SKM-1 treated with dmso at 0.1 percent for 144 hours (cell line): ENCODE results near the gene CAMK1G.

Experiments
- DNase-seq: peaks from one replicate; lab custom pipeline; 2025; ENCODE audit not compliant: unreplicated experiment; lab: John Stamatoyannopoulos, UW

CAMK1G gene

DNA sequence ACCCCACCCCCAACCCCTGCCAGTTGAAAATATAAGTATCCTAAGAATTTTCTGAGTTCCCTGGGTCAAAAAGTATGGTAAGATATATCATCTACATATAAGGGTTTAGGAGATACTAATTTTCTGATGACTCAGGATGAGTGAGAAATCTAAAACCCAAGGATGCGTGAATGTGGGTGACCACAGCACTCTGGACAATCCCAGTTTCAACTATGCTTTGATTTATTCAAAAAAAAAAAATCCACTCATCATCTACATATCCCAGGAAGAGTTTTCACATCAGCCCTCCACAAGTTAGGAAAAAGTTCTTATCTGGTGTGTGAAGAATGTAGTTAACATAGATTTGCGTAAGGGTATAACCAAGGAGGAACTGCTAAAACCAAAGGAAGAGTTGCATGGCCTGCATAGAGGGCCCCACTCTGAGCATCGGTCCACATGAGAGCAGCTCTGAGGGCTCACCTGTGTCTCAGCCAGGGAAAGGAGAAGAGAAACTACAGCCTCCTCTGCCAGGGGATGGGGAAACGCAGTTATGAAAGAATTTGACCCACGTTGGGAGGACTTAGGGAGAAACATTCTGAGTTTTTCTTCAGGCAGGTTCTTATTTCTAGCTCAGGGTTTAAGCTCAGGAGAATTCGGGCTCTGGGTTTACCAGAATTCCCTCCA is 50.0 kb downstream of the CAMK1G start:
- DNase-seq: peak; percentile 53

DNA sequence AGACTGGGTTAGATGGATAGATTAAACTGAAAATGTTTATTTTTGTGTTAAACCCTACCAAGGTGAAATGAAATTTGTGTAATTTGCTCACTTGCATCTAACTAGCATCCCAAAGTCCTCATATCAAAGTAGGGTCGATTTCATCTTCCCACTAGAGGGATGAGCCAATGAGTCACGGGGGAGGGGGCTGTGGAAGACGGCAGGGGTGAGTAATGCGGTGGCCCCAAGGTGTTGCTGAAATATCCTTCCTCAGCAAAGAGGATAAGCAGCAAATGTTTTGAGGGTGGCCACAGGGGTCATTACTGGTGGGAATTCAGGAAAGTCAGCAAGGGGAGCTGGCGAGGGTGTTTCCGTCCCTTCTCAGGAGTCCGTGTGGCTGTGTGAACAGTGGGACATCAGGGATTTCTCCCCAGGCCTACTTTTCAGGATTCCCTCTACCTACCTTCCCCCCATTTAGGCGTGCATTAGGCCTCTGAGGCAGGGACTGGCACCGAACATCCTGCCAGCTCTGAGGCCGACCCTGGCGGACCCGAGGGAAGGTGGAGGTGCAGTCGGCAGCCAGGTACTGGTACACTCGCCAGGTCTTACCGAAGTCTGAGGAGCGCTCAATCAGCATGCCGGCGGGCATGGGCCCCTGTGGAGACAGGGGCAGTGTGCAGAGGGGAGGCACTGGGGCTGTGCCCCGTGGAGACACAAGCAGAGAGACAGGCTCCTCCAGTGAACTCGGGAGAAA is 50.7 kb downstream of the CAMK1G start:
- no peak for DNase-seq

DNA sequence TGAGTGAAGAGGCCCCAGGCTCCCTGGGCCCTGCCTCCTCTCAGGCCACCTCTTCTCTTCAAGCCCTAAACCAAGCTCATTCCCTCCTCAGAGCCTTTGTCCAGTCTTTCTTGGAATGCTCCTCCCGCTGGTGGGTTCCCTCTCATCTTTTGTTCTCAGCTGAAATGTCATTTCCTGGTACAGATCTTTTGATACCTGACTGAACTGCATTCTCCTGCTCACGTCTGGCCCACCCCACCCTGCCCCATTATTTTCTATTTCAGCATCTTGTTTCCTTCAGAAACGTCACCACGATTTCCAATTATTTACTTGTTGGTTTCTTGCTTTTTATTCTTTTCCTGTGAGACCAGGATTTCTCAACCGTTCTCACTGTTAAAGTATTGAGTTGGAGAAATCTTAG is 52.3 kb downstream of the CAMK1G start:
- no peak for DNase-seq

DNA sequence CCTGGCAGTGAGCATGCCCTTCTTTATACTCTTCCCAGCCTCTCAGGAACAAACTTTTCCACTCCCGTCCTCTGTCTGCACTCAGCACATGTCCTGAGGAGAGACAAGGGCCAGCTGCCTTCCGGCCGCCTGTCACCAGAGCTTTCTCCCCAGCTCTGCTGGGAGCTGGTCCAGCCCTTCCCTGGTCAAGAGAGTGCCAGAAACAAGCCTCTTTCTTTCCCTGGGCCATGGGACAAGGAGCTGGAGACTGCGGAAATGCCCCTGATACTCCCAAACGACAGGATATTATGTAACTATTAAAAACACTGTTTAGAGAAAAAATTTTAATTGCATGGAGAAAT is 58.3 kb downstream of the CAMK1G start:
- no peak for DNase-seq

DNA sequence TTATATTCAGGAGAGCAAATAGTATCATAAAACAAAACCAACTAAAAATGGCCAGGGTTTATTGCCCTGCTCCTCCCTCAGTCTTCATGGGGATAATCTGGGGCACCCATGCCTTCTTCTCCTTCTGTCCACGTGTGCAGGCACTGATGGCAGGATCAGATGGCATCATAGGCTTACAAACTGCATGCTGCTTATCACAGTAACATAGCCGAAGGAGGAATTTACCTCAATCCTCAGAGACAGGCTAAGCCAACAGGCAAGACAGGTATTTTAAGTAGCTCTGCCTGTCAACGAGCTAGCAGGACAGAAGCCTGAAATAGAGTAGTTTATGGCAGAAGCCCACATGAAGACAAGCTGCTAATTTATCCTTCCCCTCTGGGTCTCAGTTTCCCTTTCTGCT is 59.3 kb downstream of the CAMK1G start:
- no peak for DNase-seq

DNA sequence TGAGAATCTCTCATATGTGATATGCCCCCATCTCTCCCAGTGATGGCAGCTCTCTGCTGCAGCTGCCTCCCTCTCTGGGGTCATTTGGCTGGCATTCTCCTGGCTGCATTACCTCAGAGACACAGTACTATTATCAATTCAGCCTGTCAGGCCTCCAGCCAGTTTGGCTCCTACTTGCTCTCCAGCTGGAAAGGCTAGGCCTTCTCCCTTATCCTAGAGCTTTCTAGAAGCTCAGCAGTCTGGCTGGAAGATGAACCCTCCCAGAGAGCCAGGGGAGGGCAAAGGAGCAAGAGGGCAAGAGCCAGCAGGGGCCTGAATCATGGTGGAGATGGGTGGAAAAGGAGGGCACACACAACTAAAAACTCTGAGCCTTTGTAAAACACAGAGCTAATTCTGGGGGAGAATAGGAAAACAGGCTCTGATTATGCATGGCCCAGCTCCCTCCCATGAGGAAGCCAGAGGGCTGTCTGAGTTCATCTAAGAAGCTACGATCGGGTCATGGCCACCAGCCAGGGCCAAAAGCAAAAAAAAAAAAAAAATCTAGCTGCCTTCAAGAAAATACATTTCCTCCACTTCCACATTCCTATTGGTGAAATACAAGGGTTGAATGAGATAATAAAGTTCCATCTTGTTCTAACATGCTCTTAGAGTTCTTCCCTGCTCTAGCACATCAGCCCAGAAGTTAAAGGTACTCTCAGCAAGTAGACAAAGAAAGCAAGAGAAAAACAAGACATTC is 59.9 kb downstream of the CAMK1G start:
- no peak for DNase-seq

DNA sequence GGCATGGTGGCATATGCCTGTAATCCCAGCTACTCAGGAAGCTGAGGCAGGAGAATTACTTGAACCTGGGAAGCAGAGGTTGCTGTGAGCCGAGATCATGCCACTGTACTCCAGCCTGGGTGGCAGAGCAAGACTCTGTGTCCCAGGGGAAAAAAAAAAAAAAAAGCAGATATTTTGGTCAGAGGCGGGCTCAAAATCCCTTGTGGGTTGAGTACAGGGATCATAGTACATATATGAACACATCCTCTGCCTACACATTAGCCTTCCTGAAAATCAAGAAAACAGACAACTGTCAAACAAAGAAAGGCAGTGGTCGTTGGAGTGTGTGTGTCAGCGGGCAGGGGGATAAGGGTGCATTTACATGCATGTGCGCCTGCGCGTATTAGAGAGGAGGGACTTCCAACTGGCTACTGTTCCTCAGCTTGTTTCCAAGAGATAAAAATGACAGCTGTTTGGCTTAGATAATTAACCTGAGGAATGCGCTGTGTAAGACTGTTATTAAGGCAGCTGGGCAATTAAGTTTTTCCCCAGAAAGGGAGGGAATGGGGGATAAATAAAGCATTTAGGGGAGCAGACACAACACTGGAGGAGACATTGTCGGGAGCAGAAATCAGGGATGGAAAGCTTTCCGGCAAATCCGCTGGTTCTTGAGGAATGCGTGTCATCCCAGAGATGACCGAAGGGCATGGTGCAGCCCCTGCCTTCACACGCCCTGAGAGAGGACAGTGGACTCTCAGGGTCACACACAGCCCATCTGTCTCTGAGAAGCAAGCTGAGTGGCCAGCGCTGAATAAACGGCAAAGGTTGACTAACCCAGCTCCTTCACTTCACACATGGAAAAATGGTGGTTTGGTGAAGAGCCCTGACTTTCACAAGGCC is 62.3 kb downstream of the CAMK1G start:
- DNase-seq: no peak

DNA sequence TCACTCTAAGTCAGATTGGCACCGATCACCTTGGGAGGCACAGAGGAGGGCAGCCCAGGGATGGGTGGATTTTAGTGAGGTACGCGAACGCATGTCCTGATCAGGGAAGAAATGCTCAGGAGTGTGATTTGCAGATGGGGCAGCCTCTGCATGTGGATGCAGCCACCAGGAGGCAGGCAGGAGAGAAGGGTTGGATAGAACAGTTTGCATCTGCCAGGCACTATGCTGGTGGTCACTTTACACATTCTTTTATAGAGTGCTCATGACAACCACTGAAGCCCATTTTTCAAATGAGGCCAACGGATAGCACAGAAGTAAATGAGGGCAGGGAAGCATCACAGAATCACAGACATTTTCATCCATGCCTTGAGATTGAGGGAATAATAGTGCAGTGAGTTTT is 63.0 kb downstream of the CAMK1G start:
- no peak for DNase-seq

DNA sequence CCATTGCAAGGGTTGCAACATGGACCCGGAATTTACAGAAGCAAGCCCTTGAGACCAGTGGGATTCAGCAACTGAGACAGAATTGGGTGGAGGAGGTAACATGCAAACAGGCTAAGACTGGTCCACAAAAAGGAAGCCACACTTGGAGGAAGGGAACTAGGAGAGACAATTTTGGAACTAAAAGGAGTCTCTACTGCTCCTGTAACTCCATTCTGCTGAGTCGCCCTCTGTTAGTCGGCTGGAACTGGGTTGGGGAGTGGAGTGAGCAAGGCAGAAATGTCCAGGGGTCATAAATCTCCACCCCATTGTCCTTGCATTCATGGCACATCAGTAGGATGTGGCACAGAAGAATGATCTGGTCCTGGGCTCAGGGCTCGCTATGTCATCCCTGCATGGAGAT is 63.6 kb downstream of the CAMK1G start:
- DNase-seq: no peak

DNA sequence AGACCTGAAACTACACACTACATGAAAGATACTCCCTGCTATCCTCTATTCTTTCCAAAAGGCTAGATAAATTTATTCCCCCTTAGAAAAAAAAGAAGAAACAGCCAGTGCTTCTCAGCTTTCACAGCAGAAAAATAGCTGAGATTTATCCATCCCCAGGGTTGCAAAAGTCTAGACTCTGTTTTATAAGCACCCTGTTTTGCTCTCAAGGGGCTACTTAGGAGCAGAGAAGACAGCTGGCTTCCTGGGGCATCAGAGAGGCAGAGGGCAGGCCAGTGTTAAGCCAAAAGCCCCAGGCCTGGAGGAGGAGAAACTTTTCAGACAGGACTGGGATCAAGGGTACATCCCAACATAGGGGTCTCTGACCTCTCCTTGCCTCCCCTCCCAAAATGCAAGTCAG is 64.8 kb downstream of the CAMK1G start:
- DNase-seq: no peak

DNA sequence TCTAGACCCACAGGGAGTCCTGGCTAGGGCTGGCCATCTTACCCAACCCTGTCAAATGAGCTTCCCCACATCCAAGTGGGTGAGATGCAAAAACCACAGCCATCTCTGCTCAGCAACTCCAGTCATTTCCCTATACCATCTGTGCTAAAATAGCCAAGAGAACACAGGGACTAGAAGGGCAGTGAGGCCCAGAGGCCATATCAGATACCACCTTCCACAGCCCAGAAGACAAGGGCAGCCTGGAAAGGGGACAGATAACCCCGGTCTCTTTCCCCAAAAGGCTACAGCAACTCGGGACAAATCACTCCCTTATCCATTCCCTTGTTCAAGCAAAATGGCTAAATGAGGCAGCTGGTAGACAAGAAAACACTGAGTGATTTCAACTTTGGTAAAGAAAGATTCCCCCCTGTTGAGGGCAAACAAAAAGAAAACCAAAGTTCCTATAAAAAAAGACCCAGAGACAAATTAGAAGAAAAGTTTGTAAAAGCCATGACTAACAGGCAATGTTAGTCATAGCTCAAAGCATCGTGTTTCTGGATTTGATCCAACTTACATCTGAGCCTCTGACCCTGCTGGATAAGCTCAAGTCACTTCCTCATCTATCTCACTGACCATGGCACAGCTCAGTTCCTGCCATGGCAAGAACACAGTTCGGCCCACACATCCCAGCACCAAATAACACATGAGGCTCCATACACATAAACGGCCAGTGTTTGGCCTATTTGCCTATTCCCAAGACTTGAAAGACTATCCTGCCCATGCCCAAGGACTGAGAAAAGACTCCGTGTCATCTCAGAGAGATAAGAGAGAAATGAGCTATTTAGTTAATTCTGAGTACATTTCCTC is 65.6 kb downstream of the CAMK1G start:
- peak; percentile 42 for DNase-seq

DNA sequence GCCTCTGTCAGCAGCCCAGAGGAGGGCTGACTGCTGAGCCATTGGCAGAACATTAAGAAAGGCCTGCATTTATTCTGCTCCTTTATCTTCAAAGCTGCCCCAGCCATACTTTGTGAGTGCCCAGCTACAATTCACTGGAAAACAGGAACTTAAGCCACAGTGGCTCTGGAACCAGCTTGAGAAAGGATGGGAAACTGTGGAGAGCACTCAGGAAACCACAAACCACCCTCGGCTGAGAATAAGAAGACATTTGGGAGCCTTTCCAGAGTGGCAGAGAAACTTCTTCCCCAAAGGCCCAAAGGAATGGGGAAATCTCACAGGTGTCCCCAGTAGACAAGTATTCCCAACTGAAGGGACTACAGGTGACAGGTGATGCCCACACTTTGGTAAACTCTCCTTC is 66.9 kb downstream of the CAMK1G start:
- DNase-seq: peak; percentile 81

DNA sequence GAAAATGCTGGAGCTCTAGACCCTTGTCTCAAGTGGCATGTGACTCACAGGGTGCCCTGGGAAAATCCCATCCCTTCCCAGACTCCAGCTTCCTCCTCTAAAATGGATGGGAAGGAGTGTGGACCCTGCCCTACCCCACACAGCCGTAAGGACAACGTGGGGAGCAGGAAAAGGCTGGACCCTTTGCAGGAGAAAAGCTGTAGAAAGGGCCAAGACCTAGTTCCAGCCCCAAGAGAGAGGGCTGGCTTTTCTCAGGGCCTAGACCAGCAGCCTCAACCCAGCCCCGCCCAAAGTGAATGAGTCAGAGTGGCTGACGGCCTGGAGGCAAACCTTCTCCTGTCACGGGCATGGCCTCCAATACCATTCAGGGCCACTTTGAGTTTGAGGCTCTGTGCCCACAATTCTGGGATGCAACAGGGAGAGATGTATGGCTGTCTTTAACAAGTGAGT is 67.6 kb downstream of the CAMK1G start:
- peak; percentile 53 for DNase-seq

DNA sequence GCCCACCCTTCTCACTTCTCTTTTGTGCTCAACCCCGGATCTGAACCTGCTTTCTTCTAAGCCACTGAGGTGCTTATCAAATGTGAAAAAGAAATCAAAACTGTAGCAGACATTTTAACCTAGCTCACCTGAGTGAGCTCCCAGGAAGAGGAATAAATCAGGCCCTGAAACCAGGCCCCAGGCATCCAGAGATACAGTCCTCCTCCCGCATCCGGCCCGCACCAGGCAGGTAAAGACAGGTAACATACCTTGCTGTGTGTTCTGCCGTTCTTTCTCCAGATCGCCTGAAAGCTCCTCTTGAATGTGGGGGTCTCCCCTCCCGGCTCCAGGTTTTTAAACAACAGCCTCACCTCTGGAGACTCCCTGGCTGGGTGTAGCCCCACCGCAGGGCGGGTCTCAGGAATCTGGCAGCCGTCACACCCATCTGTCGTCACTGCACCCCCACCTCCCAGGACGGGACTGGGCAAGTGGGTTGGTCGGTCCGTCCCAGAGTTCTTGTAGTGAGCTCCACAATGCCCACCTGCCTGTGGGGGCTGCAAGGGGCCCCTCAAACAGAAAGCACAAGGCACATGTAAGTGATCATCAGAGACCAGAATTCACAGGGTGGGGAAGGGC is 68.7 kb downstream of the CAMK1G start, which contains the start of gene LAMB3:
Gene LAMB3 (minus strand): TSS at position 305 of the 615 bp plus-strand sequence. CDS start 1,481 bp downstream, outside the sequence.
- DNase-seq: no peak

DNA sequence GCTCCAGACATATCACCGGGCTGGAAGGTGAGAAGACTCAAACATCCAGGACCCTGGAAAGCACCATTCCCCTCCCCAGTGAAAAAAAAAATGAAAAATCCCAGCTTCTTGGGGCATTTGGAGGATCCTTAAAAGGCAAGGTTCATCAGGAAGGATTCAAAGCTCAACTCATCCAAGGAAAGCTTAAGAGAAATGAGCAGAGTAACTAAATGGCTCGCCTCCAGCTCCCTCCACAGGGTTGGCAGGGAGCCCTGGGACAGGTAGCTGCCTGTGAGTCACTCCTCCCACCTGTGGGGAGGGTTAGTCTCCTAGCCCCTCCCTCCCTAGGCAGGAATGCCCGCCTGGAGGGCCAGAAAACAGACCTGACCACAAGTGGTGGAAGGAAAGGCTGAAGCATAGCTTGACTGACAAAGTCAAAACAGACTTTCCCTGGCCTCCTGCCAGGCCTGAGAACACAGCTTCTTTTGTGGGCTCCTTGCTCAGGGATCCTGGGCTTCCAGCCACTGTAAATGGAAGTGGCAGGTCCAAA is 69.4 kb downstream of the CAMK1G start:
- DNase-seq: no peak

DNA sequence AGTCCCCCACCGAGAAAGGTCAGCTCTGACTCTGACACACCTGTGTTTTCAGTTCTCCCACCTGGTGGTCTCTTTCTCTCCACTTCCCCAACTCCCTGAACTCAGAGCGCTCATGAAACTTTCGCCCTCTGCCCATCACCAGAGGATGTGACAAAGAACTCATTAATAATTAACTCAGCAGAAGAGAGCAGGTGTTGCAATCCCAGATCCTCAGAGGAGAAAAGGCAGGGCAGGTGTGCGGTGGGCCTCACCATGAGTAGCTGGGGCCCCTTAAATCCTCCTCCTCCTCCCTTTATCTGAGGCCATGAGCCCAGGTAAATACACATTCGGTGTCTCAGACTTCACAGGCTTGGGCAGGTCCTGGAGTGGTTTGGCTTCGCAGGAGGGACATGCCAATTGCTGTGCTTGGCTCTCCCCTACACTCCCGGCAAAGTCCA is 70.4 kb downstream of the CAMK1G start:
- DNase-seq: no peak

DNA sequence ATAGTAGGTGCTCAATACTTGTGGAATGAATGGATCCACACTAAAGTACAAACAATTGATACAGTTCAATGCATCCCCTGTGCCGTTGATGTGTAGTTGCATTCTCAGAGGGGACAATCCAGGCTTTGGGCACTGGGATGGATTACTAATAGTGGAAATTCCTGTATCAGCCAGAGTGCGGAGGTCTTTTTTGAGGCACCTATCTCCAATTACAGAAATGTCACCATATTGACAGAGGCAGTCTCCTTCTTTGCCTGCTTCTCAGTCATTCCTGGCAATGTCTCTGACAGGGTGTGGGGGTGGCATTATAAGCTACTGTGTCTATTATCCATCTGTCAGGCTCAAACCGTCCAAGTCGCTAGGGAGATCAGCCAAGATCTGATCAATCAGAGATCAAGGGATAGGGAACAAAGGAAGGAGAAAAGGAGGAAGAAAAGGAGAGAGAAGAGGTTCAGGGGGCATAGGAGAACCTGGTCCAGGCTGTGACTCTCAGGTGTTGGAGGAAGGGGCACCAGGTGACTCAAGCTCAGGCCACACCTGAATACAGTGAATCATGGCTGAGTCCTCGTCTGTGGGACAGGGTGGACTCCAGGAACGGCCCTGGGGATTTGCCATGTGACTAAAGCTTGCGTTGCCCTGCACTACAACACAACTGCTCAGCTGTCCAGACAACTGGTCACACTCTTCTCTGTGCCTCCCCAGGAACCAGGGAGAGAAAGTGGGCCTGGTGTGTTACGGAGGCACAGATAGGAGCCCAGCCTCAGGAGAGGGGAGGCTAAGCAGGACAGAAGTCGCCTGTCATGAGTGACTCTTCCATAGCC is 72.1 kb downstream of the CAMK1G start:
- no peak for DNase-seq

DNA sequence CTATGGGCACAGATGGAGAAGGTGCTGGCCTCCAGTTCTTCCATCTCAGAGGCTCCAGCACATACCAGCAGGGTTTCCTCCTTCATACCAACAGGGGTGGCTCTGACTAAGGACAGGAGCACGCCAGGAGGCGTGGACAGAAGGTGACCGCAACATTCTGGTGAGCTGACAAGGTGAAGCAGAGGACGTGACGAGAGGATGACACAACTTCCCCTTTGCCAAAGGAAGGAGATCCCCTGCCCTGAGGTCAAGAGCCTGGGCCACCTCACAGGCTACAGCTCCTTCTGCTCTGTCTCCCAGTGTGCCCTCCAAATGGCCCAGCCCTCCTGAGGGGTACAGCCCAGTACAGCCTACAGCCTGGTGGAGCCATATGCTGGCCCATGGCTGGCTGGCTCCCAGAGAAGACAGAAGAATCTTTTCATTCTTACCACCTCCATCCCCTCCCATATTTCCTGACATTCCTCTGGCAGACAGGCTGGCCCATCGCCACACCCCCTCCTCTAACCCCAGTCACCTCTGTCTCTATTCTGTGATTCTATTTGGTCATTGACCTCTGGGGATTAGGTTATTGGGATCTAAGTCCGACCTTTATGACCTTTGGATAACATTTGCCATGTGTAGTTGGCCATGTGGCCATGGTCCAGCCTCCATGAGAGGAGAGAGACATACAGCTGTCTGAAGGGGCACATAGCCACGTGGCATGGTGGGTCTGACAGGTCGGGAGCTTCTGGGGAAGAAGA is 73.8 kb downstream of the CAMK1G start:
- DNase-seq: peak; percentile 46
